Measurements from ENCODE around the gene CHMP6. TPM values are rescaled to one million over a fixed set of nuclear protein-coding genes. Genes with fewer than 3 reads are reported as not detected.

Gene CHMP6
- total RNA-seq, 4 donors from 2014 or later: 17.5 to 35.6 (median 23.1) TPM

DNA sequence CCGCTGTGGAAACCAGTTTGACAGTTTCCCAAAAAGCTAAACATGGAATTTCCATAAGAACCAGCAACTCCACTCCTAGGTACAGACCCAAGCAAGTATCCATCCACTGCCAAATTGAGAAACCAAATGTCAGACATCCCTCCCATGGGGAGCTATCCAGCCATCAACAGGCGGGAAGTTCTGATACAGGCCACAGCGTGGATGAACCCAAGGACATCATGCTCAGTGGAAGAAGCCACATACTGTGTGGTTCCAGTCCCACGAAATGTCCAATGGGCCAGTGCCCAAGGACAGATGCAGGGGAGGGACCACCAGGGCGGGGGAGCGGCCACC is 30.7 kb downstream of the CHMP6 start:
- Histone ChIP-seq H3K27ac (no peak overlapping the region), H3K27me3 (peaks cover 6% of the 10 kb centered on the region), H3K4me1 (peaks cover 74% of the 10 kb centered on the region), H3K4me3 (no peak overlapping the region), H3K36me3 (no peaks in the 10 kb centered on the region), H3K9me3 (no peaks in the 10 kb centered on the region)
- WGBS: 86% methylated on average over 1 of the region's 6 CpGs
- no peak for TF ChIP-seq POLR2AphosphoS5 (IDR thresholded peaks at IDR 0.05)
- TF ChIP-seq, protein P1, sequence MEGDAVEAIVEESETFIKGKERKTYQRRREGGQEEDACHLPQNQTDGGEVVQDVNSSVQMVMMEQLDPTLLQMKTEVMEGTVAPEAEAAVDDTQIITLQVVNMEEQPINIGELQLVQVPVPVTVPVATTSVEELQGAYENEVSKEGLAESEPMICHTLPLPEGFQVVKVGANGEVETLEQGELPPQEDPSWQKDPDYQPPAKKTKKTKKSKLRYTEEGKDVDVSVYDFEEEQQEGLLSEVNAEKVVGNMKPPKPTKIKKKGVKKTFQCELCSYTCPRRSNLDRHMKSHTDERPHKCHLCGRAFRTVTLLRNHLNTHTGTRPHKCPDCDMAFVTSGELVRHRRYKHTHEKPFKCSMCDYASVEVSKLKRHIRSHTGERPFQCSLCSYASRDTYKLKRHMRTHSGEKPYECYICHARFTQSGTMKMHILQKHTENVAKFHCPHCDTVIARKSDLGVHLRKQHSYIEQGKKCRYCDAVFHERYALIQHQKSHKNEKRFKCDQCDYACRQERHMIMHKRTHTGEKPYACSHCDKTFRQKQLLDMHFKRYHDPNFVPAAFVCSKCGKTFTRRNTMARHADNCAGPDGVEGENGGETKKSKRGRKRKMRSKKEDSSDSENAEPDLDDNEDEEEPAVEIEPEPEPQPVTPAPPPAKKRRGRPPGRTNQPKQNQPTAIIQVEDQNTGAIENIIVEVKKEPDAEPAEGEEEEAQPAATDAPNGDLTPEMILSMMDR (IDR thresholded peaks at IDR 0.05): no peak
- no peak for TF ChIP-seq EP300 (IDR thresholded peaks at IDR 0.05)
- TF ChIP-seq POLR2A (IDR thresholded peaks at IDR 0.05): no peak
- no peak for DNase-seq (ENCODE audit: low spot score in 2 of 2)

DNA sequence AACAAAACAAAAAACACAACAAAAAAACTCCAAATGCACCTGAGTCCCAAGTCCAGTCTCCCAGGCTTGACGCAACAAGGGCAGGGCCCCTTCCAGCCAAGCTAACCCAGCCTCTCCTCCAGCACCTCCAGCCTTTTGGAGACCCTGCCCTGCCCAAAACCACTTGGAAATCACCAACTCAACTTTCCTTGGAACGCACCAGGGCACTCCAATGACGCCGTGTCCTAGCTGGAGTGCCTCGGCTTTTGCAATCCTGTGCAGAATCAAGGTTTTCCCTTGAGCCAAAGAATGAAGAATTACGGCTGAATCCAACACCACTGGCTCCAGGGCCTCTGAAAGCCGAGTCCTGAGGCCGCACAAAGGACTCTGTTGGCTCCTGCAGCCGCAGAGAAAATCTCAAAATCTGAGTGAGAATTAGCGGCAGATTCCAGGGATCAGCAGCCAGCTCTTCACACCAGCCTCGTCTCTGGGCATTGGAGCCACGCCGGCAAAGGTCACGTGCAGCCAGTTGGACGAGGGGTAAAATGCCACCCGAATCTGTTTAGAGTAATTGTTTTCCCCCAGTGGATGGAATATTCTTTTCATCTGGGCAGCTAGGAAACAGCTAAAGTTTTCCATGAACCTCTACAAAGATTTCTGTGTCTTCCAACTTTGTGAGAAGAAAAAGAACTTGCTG is 33.6 kb downstream of the CHMP6 start:
- H3K27ac ChIP-seq: peak overlapping the region; percentile 38
- peak in 1 of 3 donors; percentile 5 for TF ChIP-seq POLR2AphosphoS5 (IDR thresholded peaks at IDR 0.05)
- TF ChIP-seq POLR2A (IDR thresholded peaks at IDR 0.05): no peak
- WGBS: 70% methylated on average over 16 of the region's 16 CpGs
- DNase-seq (ENCODE audit: low spot score in 2 of 2): peak in 1 of 2 donors; percentile 61
- no peaks in the 10 kb centered on the region for H3K36me3 ChIP-seq
- H3K9me3 ChIP-seq: no peaks in the 10 kb centered on the region
- H3K4me3 ChIP-seq: no peak overlapping the region
- peaks cover 62% of the 10 kb centered on the region for H3K4me1 ChIP-seq
- peaks cover 17% of the 10 kb centered on the region for H3K27me3 ChIP-seq

DNA sequence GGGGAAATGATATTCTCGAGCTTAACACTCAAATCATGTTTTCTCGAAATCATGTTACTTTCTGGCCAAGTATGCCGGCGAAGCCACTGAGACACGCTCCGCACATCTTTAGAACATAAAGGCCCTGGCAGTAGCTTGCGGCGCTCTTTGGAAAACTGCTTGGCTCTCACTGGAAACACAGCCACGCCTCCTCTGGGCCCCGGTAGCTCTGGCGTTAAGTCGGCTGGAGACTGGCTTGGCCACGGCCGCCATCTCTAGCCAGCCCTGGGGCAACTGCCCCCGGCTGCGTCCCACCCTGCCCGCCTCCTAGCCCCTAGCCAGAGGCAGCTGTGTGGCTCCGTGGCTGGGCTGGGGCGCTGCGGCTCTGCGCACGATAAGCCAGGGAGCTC is 34.1 kb downstream of the CHMP6 start:
- TF ChIP-seq POLR2AphosphoS5 (IDR thresholded peaks at IDR 0.05) (no peak), POLR2A (IDR thresholded peaks at IDR 0.05) (no peak), EP300 (IDR thresholded peaks at IDR 0.05) (no peak)
- TF ChIP-seq, protein P1 (IDR thresholded peaks at IDR 0.05): no peak
- peaks cover 17% of the 10 kb centered on the region for H3K27me3 ChIP-seq
- H3K4me1 ChIP-seq: peaks cover 56% of the 10 kb centered on the region
- H3K36me3 ChIP-seq: no peaks in the 10 kb centered on the region
- peak in 1 of 2 donors; percentile 68 for DNase-seq (ENCODE audit: low spot score in 2 of 2)
- H3K9me3 ChIP-seq: no peaks in the 10 kb centered on the region
- H3K4me3 ChIP-seq: no peak overlapping the region
- peak overlapping the region; percentile 38 for H3K27ac ChIP-seq
- WGBS: 75% methylated on average over 22 of the region's 22 CpGs

DNA sequence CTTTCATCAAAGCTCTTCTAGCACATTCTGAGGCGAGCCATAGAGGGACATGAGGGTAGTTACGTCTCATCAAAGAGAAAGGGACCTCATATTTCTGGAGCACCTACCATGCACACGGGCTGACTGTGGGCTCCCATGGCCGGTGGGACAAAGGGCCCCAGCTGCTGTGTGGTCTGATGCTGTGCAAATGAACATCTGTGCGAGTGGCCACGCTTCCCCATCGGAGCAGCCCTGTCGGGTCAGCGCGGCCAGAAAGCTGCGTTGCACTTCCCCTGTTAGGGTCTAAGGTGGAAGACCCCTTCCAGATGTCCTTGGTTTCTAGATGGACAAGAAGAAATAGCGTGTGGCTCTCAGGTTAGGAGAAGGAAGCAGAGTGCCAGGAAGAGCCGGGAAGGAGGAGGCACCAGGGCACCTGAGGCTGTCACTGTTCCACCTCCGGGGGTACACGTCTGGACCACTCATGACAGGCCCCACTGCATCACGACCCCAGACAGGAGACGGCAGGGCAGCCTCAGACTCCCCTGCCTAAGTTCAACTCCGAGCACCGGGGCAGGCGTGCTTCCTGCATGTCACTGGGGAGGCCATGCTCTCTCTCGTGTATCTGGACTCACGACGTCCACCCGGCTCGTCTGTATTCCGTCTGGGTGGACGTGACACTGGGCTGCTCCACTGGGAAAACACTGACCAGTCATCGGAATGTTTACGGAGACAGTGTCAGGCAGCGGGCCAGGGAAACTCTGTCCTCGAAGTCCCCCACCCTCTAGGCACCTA is 34.8 kb downstream of the CHMP6 start:
- Histone ChIP-seq H3K4me1 (peaks cover 49% of the 10 kb centered on the region), H3K9me3 (no peaks in the 10 kb centered on the region), H3K4me3 (no peak overlapping the region), H3K27me3 (peaks cover 17% of the 10 kb centered on the region), H3K27ac (peak overlapping the region; percentile 38), H3K36me3 (no peaks in the 10 kb centered on the region)
- DNase-seq (ENCODE audit: low spot score in 2 of 2): no peak
- 76% methylated on average over 18 of the region's 31 CpGs for WGBS
- TF ChIP-seq POLR2A (IDR thresholded peaks at IDR 0.05): no peak
- no peak for TF ChIP-seq POLR2AphosphoS5 (IDR thresholded peaks at IDR 0.05)
- no peak for TF ChIP-seq EP300 (IDR thresholded peaks at IDR 0.05)
- TF ChIP-seq, protein P1 (IDR thresholded peaks at IDR 0.05): no peak

DNA sequence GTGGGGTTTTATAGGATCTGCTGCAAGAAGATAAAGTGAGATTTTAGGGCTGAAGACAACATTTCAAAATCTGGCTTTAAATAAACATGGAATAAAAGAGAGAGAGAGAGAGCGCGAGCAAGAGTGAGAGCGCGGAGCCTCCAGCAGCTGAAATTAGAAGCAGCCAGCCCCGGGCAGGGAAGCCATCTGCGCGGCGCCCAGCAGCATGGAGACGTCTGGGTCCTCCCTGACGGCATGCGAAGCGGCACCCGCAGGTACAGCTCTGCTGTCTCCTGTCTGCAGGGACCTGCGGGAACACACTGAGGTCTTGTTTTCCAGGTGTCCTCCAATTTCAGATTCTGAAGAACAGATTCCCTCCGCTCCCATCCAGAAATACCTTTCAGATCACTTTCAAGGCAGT is 35.4 kb downstream of the CHMP6 start:
- H3K27ac ChIP-seq: no peak overlapping the region
- H3K4me1 ChIP-seq: peaks cover 49% of the 10 kb centered on the region
- 40% methylated on average over 15 of the region's 15 CpGs for WGBS
- TF ChIP-seq EP300 (IDR thresholded peaks at IDR 0.05) (no peak), POLR2AphosphoS5 (IDR thresholded peaks at IDR 0.05) (no peak), POLR2A (IDR thresholded peaks at IDR 0.05) (no peak)
- TF ChIP-seq, protein P1 (IDR thresholded peaks at IDR 0.05): no peak
- no peaks in the 10 kb centered on the region for H3K9me3 ChIP-seq
- H3K36me3 ChIP-seq: no peaks in the 10 kb centered on the region
- peaks cover 17% of the 10 kb centered on the region for H3K27me3 ChIP-seq
- DNase-seq (ENCODE audit: low spot score in 2 of 2): no peak
- H3K4me3 ChIP-seq: no peak overlapping the region

Data from suprapubic skin (tissue), 4 donors.